SK-N-SH (cell line): ENCODE measurements around the gene XKR3. TPM values are rescaled to one million over a fixed set of nuclear protein-coding genes. Genes with fewer than 3 reads are reported as not detected.
"Not testable (repeated sequence)": the region's sequence is repeated elsewhere in the genome, so short reads cannot be mapped to it uniquely, and the experiment has no call there.

Experiments
- CTCF ChIA-PET: fragments of 300-600, 350-600 bp; formaldehyde crosslinking; extraction: SDS; loops from one replicate; lab custom pipeline; 2021; lab: Yijun Ruan, JAX
- POLR2A ChIA-PET: fragments of 350-600 bp; sonication (Branson Sonifier 250); formaldehyde crosslinking; extraction: SDS; loops from one replicate; lab custom pipeline; 2020; ENCODE audit warnings: antibody characterized with exemption, inconsistent platforms; lab: Yijun Ruan, JAX
- DNase-seq: peaks from one replicate; pipeline ENCODE4 v3.0.0; 2012
- H2AFZ ChIP-seq: fragments of 200-600 bp; sonication (generic); 2 replicates; pipeline ENCODE4 v1.8.1; 2016; ENCODE audit warnings: antibody characterized with exemption, mild to moderate bottlenecking, low read depth
- H3F3A ChIP-seq: fragments of 200-600 bp; sonication (generic); replicated peaks from 2 replicates; pipeline ENCODE3; 2016; ENCODE audit warnings: antibody characterized with exemption, mild to moderate bottlenecking; ENCODE audit not compliant: insufficient read depth
- H3K27ac ChIP-seq, 2 experiments: fragments of 200-500 bp in 1 of 2; fragments of 200-600 bp in 1 of 2; sonication (Bioruptor generic) in 1 of 2; sonication (generic), shearing (Covaris generic) in 1 of 2; 2 replicates each; pipeline versions ENCODE4 v1.5.1 to v1.6.1; 2014 to 2016; ENCODE audit warnings: low read depth in 2 of 2, inconsistent platforms in 1 of 2, low read length in 1 of 2, mild to moderate bottlenecking in 1 of 2, mixed read lengths in 1 of 2
- H3K27me3 ChIP-seq: fragments of 200-600 bp; sonication (generic), shearing (Covaris generic); 2 replicates; pipeline ENCODE4 v1.6.1; 2016; ENCODE audit warnings: mixed run types; ENCODE audit not compliant: insufficient read depth
- H3K36me3 ChIP-seq, 2 experiments: fragments of 200-500 bp in 1 of 2; fragments of 200-600 bp in 1 of 2; sonication (Bioruptor generic) in 1 of 2; sonication (generic) in 1 of 2; replicated peaks in 1 of 2; 2 replicates each; pipeline versions ENCODE3 to v1.5.1; 2014 to 2016; ENCODE audit warnings: low read length in 1 of 2, mild to moderate bottlenecking in 1 of 2; ENCODE audit not compliant: insufficient read depth in 2 of 2, control insufficient read depth in 1 of 2
- H3K4me1 ChIP-seq, 2 experiments: fragments of 200-500 bp in 1 of 2; fragments of 200-600 bp in 1 of 2; sonication (Bioruptor generic) in 1 of 2; sonication (generic), shearing (Covaris generic) in 1 of 2; 2 replicates each; pipeline versions ENCODE4 v1.5.1 to v1.6.1; 2014 to 2016; ENCODE audit warnings: low read depth in 1 of 2, low read length in 1 of 2, mixed run types in 1 of 2; ENCODE audit not compliant: insufficient read depth in 2 of 2, control insufficient read depth in 1 of 2
- H3K4me2 ChIP-seq: fragments of 200-600 bp; sonication (generic), shearing (Covaris generic); 2 replicates; pipeline ENCODE4 v1.6.1; 2017; ENCODE audit warnings: mixed run types
- H3K4me3 ChIP-seq, 2 experiments: fragments of 200-500 bp in 1 of 2; fragments of 200-600 bp in 1 of 2; sonication (Bioruptor generic) in 1 of 2; sonication (generic), shearing (Covaris generic) in 1 of 2; 2 replicates each; pipeline versions ENCODE4 v1.5.1 to v1.8.1; 2014 to 2016; ENCODE audit warnings: low read depth in 2 of 2, inconsistent platforms in 1 of 2, low read length in 1 of 2, mild to moderate bottlenecking in 1 of 2, mixed read lengths in 1 of 2, moderate library complexity in 1 of 2
- H3K79me2 ChIP-seq: fragments of 200-600 bp; sonication (generic); 2 replicates; pipeline ENCODE4 v1.8.1; 2017; ENCODE audit warnings: mild to moderate bottlenecking; ENCODE audit not compliant: insufficient read depth
- H3K9ac ChIP-seq: fragments of 200-600 bp; sonication (generic); 2 replicates; pipeline ENCODE4 v1.6.1; 2017; ENCODE audit warnings: mixed run types
- H3K9me2 ChIP-seq: fragments of 200-600 bp; sonication (generic); 2 replicates; pipeline ENCODE4 v1.6.1; 2017; ENCODE audit warnings: mixed run types
- H3K9me3 ChIP-seq: fragments of 200-600 bp; sonication (generic); 2 replicates; pipeline ENCODE4 v1.6.1; 2017; ENCODE audit warnings: mixed run types, mild to moderate bottlenecking, moderate library complexity
- H4K20me1 ChIP-seq: fragments of 200-600 bp; sonication (generic); 2 replicates; pipeline ENCODE4 v1.6.1; 2017; ENCODE audit warnings: mild to moderate bottlenecking, mixed run types; ENCODE audit not compliant: insufficient read depth
- FOXJ3 ChIP-seq: sonication (generic); formaldehyde crosslinking; IDR thresholded peaks from 2 replicates; pipeline ENCODE4 v1.5.1; 2020; ENCODE audit warnings: mild to moderate bottlenecking, missing genetic modification reagents
- NRF1 ChIP-seq: IDR thresholded peaks from 2 replicates; pipeline ENCODE4 v1.6.1; 2012; ENCODE audit warnings: low read depth, mild to moderate bottlenecking, low read length
- RAD21 ChIP-seq: IDR thresholded peaks from 2 replicates; pipeline ENCODE4 v1.6.1; 2012; ENCODE audit warnings: mild to moderate bottlenecking, low read length
- SMC3 ChIP-seq: IDR thresholded peaks from 2 replicates; pipeline ENCODE4 v1.6.1; 2012; ENCODE audit warnings: low read depth, low read length, improper control_type of control experiment
- WGBS: methylation state at CpG from one replicate; pipeline ENCODE4 v1.1.6; 2017; ENCODE audit warnings: low lambda C conversion rate; 5-methylcytosine and 5-hydroxymethylcytosine counted together
- polyA plus RNA-seq, 3 experiments: library from polyadenylated mRNA; depleted of rRNA; stranded (reverse); fragments of >200 nt; gene quantifications; 2 replicates each; pipeline ENCODE4 v1.2.3, GENCODE V29; 2012
- TF ChIP-seq, protein P1 (sequence below): IDR thresholded peaks from 2 replicates; pipeline ENCODE4 v1.6.1; 2012; ENCODE audit warnings: mild to moderate bottlenecking, low read depth, low read length, moderate library complexity
- TF ChIP-seq, protein P2 (sequence below): IDR thresholded peaks from 2 replicates; pipeline ENCODE4 v1.4.0; 2012; ENCODE audit warnings: low read depth, borderline replicate concordance

Gene XKR3
- polyA plus RNA-seq, 1 of the 3 experiments (the other 2 are of a cell fraction) = not detected

DNA sequence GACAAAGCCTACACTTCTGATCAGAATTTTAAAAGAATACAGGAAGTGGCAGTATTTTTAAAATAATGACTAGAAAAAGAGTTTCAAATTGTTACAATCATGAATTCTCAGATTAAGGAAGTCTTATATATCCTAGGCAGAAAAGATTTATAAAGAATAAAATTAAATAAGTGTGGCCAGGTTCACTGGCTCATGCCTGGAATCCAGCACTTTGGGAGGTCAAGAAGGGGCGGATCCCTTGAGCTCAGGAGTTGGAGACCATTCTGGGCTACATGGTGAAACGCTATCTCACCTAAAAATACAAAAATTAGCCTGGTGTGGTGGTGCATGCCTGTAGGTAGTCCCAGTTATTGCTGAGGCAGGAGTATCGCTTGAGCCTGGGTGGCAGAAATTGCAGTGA is 24.1 kb downstream of the XKR3 start:
- no peak for DNase-seq
- H3K27me3 ChIP-seq = no peaks in the 10 kb centered on the region
- no peak for TF ChIP-seq RAD21
- TF ChIP-seq, protein P1, sequence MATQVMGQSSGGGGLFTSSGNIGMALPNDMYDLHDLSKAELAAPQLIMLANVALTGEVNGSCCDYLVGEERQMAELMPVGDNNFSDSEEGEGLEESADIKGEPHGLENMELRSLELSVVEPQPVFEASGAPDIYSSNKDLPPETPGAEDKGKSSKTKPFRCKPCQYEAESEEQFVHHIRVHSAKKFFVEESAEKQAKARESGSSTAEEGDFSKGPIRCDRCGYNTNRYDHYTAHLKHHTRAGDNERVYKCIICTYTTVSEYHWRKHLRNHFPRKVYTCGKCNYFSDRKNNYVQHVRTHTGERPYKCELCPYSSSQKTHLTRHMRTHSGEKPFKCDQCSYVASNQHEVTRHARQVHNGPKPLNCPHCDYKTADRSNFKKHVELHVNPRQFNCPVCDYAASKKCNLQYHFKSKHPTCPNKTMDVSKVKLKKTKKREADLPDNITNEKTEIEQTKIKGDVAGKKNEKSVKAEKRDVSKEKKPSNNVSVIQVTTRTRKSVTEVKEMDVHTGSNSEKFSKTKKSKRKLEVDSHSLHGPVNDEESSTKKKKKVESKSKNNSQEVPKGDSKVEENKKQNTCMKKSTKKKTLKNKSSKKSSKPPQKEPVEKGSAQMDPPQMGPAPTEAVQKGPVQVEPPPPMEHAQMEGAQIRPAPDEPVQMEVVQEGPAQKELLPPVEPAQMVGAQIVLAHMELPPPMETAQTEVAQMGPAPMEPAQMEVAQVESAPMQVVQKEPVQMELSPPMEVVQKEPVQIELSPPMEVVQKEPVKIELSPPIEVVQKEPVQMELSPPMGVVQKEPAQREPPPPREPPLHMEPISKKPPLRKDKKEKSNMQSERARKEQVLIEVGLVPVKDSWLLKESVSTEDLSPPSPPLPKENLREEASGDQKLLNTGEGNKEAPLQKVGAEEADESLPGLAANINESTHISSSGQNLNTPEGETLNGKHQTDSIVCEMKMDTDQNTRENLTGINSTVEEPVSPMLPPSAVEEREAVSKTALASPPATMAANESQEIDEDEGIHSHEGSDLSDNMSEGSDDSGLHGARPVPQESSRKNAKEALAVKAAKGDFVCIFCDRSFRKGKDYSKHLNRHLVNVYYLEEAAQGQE = no peak
- 6% methylated on average over 3 of the region's 3 CpGs for WGBS
- H3K4me2 ChIP-seq = no peak overlapping the region
- no peaks in the 10 kb centered on the region for H3K36me3 ChIP-seq
- no peak overlapping the region for H2AFZ ChIP-seq
- H4K20me1 ChIP-seq = no peaks in the 10 kb centered on the region
- no peak overlapping the region for H3K27ac ChIP-seq
- H3K4me1 ChIP-seq = no peaks in the 10 kb centered on the region
- no peaks in the 10 kb centered on the region for H3K79me2 ChIP-seq
- no peaks in the 10 kb centered on the region for H3F3A ChIP-seq
- CTCF ChIA-PET = interaction anchor here (0.8 kb wide), 1 partner anchor 15 kb away, joined by 4 read pairs; no protein-coding TSS in a partner anchor
- no peaks in the 10 kb centered on the region for H3K9me3 ChIP-seq
- POLR2A ChIA-PET = no interaction called here
- H3K9ac ChIP-seq = no peak overlapping the region
- H3K9me2 ChIP-seq = no peaks in the 10 kb centered on the region
- no peak overlapping the region for H3K4me3 ChIP-seq

DNA sequence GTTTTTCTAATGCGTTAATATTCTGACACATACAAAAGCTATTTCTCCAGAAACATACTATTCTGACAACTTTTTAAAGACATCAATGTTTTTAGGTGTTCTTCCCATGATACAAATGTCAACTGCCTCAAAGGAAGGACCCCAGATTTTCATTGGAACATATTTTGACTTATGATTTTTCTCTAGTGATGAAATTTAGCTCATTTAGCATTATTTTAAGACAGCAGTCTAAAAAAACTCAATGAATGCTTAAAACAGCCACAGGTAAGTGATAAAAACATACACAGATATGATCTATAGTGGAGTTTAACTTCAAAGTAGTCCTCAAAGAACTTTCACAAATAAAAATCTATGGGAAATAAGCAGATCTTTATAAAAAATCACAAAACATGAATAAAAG is 24.9 kb downstream of the XKR3 start:
- H3K36me3 ChIP-seq = no peaks in the 10 kb centered on the region
- CTCF ChIA-PET = interaction anchor here (1.0 kb wide), 1 partner anchor 16 kb away, joined by 4 read pairs; no protein-coding TSS in a partner anchor
- TF ChIP-seq NRF1 (no peak), FOXJ3 (CRISPR knock-in tag) (no peak), SMC3 (no peak)
- TF ChIP-seq, protein P2, sequence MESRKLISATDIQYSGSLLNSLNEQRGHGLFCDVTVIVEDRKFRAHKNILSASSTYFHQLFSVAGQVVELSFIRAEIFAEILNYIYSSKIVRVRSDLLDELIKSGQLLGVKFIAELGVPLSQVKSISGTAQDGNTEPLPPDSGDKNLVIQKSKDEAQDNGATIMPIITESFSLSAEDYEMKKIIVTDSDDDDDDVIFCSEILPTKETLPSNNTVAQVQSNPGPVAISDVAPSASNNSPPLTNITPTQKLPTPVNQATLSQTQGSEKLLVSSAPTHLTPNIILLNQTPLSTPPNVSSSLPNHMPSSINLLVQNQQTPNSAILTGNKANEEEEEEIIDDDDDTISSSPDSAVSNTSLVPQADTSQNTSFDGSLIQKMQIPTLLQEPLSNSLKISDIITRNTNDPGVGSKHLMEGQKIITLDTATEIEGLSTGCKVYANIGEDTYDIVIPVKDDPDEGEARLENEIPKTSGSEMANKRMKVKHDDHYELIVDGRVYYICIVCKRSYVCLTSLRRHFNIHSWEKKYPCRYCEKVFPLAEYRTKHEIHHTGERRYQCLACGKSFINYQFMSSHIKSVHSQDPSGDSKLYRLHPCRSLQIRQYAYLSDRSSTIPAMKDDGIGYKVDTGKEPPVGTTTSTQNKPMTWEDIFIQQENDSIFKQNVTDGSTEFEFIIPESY = no peak
- H2AFZ ChIP-seq = no peak overlapping the region
- no peaks in the 10 kb centered on the region for H3K4me1 ChIP-seq
- no peak overlapping the region for H3K4me3 ChIP-seq
- H3F3A ChIP-seq = no peaks in the 10 kb centered on the region
- no peaks in the 10 kb centered on the region for H4K20me1 ChIP-seq
- no peaks in the 10 kb centered on the region for H3K9me3 ChIP-seq
- no peaks in the 10 kb centered on the region for H3K9me2 ChIP-seq
- H3K79me2 ChIP-seq = no peaks in the 10 kb centered on the region
- H3K4me2 ChIP-seq = no peak overlapping the region
- 0% methylated on average over 1 of the region's 1 CpG for WGBS
- H3K27me3 ChIP-seq = no peaks in the 10 kb centered on the region
- H3K27ac ChIP-seq = no peak overlapping the region
- H3K9ac ChIP-seq = no peak overlapping the region
- no peak for DNase-seq
- POLR2A ChIA-PET = no interaction called here

DNA sequence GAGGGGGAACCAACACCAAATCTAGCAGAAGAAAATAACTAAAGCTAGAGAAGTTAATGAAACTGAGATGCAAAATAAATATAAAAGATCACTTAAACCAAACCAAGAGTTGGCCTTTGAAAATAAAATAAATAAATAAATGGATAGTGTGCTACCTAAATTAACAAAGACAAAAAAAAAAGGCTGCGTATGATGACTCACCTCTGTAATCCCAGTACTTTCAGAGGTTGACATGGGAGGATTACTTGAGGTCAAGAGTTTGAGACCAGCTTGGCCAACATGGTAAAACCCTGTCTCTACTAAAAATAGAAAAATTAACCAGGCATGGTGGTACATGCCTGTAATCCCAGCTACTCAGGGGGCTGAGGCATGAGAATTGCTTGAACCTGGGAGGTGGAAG is 29.7 kb downstream of the XKR3 start:
- H3F3A ChIP-seq, H3K9ac ChIP-seq, H3K27me3 ChIP-seq, H3K79me2 ChIP-seq, H3K4me2 ChIP-seq, H3K27ac ChIP-seq, H3K9me3 ChIP-seq, H3K36me3 ChIP-seq, DNase-seq, H4K20me1 ChIP-seq, H3K4me3 ChIP-seq, H2AFZ ChIP-seq, H3K4me1 ChIP-seq, H3K9me2 ChIP-seq, POLR2A ChIA-PET: not testable (repeated sequence)
- CTCF ChIA-PET = interaction anchor here (1.6 kb wide), 1 partner anchor 12 kb away, joined by 6 read pairs; no protein-coding TSS in a partner anchor
- 3% methylated on average over 1 of the region's 1 CpG for WGBS
